Measurements from ENCODE around the gene ITGB1BP1.

DNA sequence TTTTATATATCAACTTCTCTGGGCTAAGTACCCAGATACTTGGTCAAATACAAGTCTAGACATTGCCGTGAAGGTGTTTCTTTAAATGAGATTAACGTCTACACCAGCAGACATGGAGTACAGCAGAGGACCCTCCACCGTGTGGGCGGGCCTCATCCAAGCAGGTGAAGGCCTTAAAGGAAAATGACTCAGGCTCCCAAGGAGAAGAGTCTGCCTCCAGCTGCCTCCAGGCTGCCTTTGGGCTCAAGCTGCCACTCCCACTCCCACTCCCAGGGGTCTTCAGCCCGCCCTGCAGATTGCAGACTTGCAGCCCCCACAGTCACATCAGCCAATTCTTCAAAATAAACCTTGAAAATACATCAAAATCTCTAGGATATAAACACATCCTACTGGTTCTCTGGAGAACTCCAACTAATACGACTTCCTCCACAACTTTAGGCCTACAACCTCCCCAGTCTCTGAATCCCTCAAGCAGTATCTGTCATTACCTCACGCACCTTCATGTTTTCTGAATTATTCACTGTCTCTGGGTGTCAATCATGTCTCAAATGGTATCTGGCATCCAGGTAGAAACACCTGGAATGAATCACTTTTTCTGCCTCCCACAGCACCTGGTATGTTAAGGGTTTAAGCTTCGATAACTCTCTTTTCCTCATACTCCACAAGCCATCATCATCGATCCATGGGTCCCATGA, 6.9 kb downstream of the ITGB1BP1 start:
- no peak for TF ChIP-seq CBFB (CRISPR knock-in tag; IDR thresholded peaks at IDR 0.05; ENCODE audit: low read depth)
- TF ChIP-seq, protein P1, sequence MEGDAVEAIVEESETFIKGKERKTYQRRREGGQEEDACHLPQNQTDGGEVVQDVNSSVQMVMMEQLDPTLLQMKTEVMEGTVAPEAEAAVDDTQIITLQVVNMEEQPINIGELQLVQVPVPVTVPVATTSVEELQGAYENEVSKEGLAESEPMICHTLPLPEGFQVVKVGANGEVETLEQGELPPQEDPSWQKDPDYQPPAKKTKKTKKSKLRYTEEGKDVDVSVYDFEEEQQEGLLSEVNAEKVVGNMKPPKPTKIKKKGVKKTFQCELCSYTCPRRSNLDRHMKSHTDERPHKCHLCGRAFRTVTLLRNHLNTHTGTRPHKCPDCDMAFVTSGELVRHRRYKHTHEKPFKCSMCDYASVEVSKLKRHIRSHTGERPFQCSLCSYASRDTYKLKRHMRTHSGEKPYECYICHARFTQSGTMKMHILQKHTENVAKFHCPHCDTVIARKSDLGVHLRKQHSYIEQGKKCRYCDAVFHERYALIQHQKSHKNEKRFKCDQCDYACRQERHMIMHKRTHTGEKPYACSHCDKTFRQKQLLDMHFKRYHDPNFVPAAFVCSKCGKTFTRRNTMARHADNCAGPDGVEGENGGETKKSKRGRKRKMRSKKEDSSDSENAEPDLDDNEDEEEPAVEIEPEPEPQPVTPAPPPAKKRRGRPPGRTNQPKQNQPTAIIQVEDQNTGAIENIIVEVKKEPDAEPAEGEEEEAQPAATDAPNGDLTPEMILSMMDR (IDR thresholded peaks at IDR 0.05), result no peak
- TF ChIP-seq ATF3 (CRISPR knock-in tag; conservative IDR thresholded peaks at IDR 0.05), result no peak
- no peak for TF ChIP-seq TP53 (CRISPR knock-in tag; IDR thresholded peaks at IDR 0.05)
- TF ChIP-seq NFE2L1 (CRISPR knock-in tag; IDR thresholded peaks at IDR 0.05), result no peak
- TF ChIP-seq, protein P2, sequence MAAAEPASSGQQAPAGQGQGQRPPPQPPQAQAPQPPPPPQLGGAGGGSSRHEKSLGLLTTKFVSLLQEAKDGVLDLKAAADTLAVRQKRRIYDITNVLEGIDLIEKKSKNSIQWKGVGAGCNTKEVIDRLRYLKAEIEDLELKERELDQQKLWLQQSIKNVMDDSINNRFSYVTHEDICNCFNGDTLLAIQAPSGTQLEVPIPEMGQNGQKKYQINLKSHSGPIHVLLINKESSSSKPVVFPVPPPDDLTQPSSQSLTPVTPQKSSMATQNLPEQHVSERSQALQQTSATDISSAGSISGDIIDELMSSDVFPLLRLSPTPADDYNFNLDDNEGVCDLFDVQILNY (CRISPR knock-in tag; IDR thresholded peaks at IDR 0.05), result no peak
- TF ChIP-seq MYBL2 (CRISPR knock-in tag; IDR thresholded peaks at IDR 0.05), result no peak
